Hepatocyte (in vitro differentiated cells): ENCODE measurements around the gene SERPINA5.

Source experiments
- EZH2 ChIP-seq: fragments of 200-600 bp; sonication (generic); IDR thresholded peaks from 2 replicates; pipeline ENCODE4 v1.6.1; 2016; ENCODE audit warnings: antibody characterized with exemption, mild to moderate bottlenecking, borderline replicate concordance
- EZH2phosphoT487 ChIP-seq: fragments of 200-600 bp; sonication (generic); IDR thresholded peaks from one replicate; pipeline ENCODE4 v1.6.1; 2018; ENCODE audit warnings: antibody characterized with exemption, mild to moderate bottlenecking, low read depth, moderate library complexity; ENCODE audit not compliant: unreplicated experiment, severe bottlenecking
- TF ChIP-seq, protein P1 (sequence below): fragments of 200-600 bp; sonication (generic); IDR thresholded peaks from 2 replicates; pipeline ENCODE4 v1.5.1; 2016; ENCODE audit warnings: antibody characterized with exemption, mild to moderate bottlenecking; ENCODE audit not compliant: poor library complexity

DNA sequence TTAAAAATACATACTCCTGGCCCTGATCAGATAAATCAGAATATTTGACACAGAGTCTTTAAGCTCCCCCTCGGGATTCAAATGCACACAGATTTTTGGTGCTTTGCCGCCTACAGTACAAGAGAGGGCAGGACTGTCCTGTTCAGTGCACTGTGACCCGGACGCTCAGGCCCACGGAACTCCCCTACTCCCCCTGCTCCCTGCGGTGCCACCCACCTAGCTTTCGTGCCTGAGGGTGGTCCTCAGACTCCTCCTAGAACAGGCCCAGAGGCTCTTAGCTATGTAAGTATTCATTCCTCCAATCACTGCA, 17.2 kb downstream of the SERPINA5 start:
- TF ChIP-seq, protein P1, sequence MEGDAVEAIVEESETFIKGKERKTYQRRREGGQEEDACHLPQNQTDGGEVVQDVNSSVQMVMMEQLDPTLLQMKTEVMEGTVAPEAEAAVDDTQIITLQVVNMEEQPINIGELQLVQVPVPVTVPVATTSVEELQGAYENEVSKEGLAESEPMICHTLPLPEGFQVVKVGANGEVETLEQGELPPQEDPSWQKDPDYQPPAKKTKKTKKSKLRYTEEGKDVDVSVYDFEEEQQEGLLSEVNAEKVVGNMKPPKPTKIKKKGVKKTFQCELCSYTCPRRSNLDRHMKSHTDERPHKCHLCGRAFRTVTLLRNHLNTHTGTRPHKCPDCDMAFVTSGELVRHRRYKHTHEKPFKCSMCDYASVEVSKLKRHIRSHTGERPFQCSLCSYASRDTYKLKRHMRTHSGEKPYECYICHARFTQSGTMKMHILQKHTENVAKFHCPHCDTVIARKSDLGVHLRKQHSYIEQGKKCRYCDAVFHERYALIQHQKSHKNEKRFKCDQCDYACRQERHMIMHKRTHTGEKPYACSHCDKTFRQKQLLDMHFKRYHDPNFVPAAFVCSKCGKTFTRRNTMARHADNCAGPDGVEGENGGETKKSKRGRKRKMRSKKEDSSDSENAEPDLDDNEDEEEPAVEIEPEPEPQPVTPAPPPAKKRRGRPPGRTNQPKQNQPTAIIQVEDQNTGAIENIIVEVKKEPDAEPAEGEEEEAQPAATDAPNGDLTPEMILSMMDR, result no peak
- TF ChIP-seq EZH2phosphoT487 (no peak), EZH2 (no peak)
